Nephron (organoid): ENCODE data around the gene PTPRG.

Experiments used
- H3K27ac Mint-ChIP-seq, 3 experiments: 2 replicates each; pipeline ENCODE4 v1.8.0; 2020; ENCODE audit warnings: mixed read lengths in 3 of 3, mild to moderate bottlenecking in 2 of 3, moderate library complexity in 1 of 3
- H3K27me3 Mint-ChIP-seq: 2 replicates; pipeline ENCODE4 v1.8.0; 2021; ENCODE audit warnings: low read depth, mild to moderate bottlenecking, moderate library complexity, mixed read lengths
- H3K36me3 Mint-ChIP-seq: 2 replicates; pipeline ENCODE4 v1.8.0; 2020; ENCODE audit warnings: low read depth, mixed read lengths
- H3K4me1 Mint-ChIP-seq: 2 replicates; pipeline ENCODE4 v1.8.0; 2020; ENCODE audit warnings: mixed read lengths
- H3K4me3 Mint-ChIP-seq, 3 experiments: 2 replicates each; pipeline ENCODE4 v1.8.0; 2020; ENCODE audit warnings: mild to moderate bottlenecking in 3 of 3, mixed read lengths in 3 of 3, moderate library complexity in 2 of 3
- H3K9me3 Mint-ChIP-seq: 2 replicates; pipeline ENCODE4 v1.8.0; 2020; ENCODE audit warnings: mixed read lengths
- CTCF ChIP-seq, 3 experiments: fragments of 200-600 bp; sonication (generic); IDR thresholded peaks; one replicate each; pipeline ENCODE4 v1.5.0; 2021; ENCODE audit warnings: antibody characterized with exemption in 3 of 3; ENCODE audit not compliant: unreplicated experiment in 3 of 3

Gene PTPRG

DNA sequence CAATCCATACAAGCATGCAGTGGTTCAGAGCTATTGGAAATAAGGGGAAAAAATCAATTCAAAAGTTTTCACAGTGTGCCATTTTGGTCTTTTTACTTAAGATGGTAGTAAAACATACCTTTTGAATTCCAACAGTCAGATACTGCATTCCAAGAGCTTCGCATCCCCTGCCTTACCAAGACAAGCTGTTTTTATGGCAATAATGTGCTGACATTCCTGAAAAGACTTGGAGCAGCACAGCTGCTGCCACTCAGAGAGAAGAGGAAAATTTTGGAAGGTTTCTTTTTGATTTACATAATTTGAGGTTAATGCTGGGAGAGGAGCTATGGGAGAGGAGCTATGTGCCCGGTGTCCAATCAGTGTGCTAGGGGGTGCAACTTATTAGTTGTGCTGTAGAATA is 663.7 kb downstream of the PTPRG start:
- H3K9me3 Mint-ChIP-seq = no peaks in the 10 kb centered on the region
- peaks cover 10% of the 10 kb centered on the region for H3K4me1 Mint-ChIP-seq
- H3K4me3 Mint-ChIP-seq = no peak overlapping the region
- peaks cover 44% of the 10 kb centered on the region for H3K36me3 Mint-ChIP-seq
- TF ChIP-seq CTCF (IDR thresholded peaks at IDR 0.05; ENCODE audit: unreplicated experiment in 3 of 3) = no peak
- H3K27me3 Mint-ChIP-seq = no peaks in the 10 kb centered on the region
- peak overlapping the region in 2 of 3 experiments; percentile 4 to 69 for H3K27ac Mint-ChIP-seq

DNA sequence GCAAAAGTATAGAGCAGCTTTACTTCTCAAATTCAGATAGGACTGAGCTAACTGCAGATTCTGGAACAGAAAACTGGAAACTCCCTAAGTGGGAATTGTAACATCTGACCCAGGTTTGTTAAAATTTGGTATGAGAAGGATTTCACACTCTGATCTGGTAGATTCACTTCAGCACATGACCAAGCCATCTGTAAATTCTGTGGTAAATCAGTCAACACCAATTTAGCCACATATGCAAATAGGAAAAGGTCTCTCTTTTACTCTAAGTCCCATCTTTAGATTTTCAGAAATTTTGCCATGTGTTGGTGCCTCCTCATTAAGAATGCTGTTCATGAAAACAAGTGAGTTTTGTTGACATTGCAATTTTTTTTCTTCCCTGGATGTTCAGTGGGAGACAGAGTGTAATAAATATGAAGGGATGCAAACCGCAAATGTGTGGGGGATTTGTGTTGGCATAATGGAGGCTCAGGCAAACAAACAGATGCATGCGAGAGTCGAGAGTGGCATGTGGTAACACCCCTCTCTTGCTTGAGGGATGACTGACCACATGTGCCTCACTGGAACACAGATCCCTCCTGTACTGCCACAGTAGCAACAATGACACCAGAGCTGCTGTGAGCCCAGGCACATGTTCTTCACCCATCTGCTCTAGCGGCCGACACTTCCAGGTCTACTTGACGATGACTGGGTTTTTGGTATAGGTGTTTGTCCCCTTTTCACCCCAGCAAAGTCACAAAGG is 665.4 kb downstream of the PTPRG start:
- H3K36me3 Mint-ChIP-seq = peaks cover 30% of the 10 kb centered on the region
- H3K9me3 Mint-ChIP-seq = no peaks in the 10 kb centered on the region
- H3K27ac Mint-ChIP-seq = no peak overlapping the region
- no peak overlapping the region for H3K4me3 Mint-ChIP-seq
- TF ChIP-seq CTCF (IDR thresholded peaks at IDR 0.05; ENCODE audit: unreplicated experiment in 3 of 3) = no peak
- H3K4me1 Mint-ChIP-seq = peaks cover 10% of the 10 kb centered on the region
- H3K27me3 Mint-ChIP-seq = no peaks in the 10 kb centered on the region

GRCh38 chr3:62228467-62228866 is 667.1 kb downstream of the PTPRG start:
- H3K27ac Mint-ChIP-seq = no peak overlapping the region
- H3K4me1 Mint-ChIP-seq = peaks cover 13% of the 10 kb centered on the region
- H3K9me3 Mint-ChIP-seq = no peaks in the 10 kb centered on the region
- peaks cover 16% of the 10 kb centered on the region for H3K36me3 Mint-ChIP-seq
- no peaks in the 10 kb centered on the region for H3K27me3 Mint-ChIP-seq
- H3K4me3 Mint-ChIP-seq = no peak overlapping the region
- no peak for TF ChIP-seq CTCF (IDR thresholded peaks at IDR 0.05; ENCODE audit: unreplicated experiment in 3 of 3)

GRCh38 chr3:62229211-62229610 is 667.8 kb downstream of the PTPRG start:
- no peaks in the 10 kb centered on the region for H3K9me3 Mint-ChIP-seq
- no peaks in the 10 kb centered on the region for H3K27me3 Mint-ChIP-seq
- peaks cover 15% of the 10 kb centered on the region for H3K4me1 Mint-ChIP-seq
- TF ChIP-seq CTCF (IDR thresholded peaks at IDR 0.05; ENCODE audit: unreplicated experiment in 3 of 3) = no peak
- H3K36me3 Mint-ChIP-seq = peaks cover 16% of the 10 kb centered on the region
- H3K27ac Mint-ChIP-seq = no peak overlapping the region
- no peak overlapping the region for H3K4me3 Mint-ChIP-seq

- Mint-ChIP-seq H3K4me1 (peaks cover 10% of the 10 kb centered on the region), H3K9me3 (no peaks in the 10 kb centered on the region), H3K27me3 (no peaks in the 10 kb centered on the region), H3K4me3 (no peak overlapping the region), H3K36me3 (peaks cover 14% of the 10 kb centered on the region), H3K27ac (no peak overlapping the region)
- TF ChIP-seq CTCF (IDR thresholded peaks at IDR 0.05; ENCODE audit: unreplicated experiment in 3 of 3) = peak in 1 of 3 experiments; percentile 32
These were observed 668.5 kb downstream of the PTPRG start for GRCh38 chr3:62229908-62230307.

DNA sequence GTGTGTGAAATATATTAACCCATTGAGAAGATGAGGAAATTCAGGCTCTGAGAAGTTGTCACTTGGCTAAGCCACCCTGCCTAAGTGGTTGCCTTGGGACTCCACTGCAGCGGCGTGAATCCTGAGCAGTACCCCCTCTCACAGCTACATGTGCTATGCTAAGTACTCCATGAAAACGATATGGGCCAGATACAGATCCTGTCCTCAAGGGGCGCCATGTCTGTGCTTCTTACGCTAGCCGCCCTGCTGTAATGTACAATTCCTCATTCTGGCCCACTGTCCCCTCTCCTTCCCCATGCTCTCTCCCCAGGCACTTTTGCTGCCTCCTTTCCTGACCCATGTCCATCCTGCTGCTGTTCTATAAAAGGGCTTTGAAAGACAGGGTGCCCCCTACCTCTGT is 671.7 kb downstream of the PTPRG start:
- no peaks in the 10 kb centered on the region for H3K27me3 Mint-ChIP-seq

More for the DNA sequence above, 671.7 kb downstream of the PTPRG start:
- no peak overlapping the region for H3K4me3 Mint-ChIP-seq
- no peak overlapping the region for H3K27ac Mint-ChIP-seq
- peaks cover 19% of the 10 kb centered on the region for H3K4me1 Mint-ChIP-seq
- H3K9me3 Mint-ChIP-seq = no peaks in the 10 kb centered on the region
- H3K36me3 Mint-ChIP-seq = peaks cover under 1% of the 10 kb centered on the region
- TF ChIP-seq CTCF (IDR thresholded peaks at IDR 0.05; ENCODE audit: unreplicated experiment in 3 of 3) = no peak
